Measurements from ENCODE around the gene PRKAR2A. TPM values are rescaled to one million over a fixed set of nuclear protein-coding genes. Genes with fewer than 3 reads are reported as not detected.

The PRKAR2A gene
- total and polyA plus RNA-seq, 9 of the 15 experiments (the other 6 are each of a cell fraction or from before 2014, with no cell fraction given) = 15.9 to 84.5 (median 37.6) TPM

GRCh38 chr3:48698891-48699290 is 148.8 kb downstream of the PRKAR2A start (continued):
- no peak for TF ChIP-seq BRF1 (IDR thresholded peaks at IDR 0.05; ENCODE audit: borderline replicate concordance, extremely low read depth, insufficient read length)

DNA sequence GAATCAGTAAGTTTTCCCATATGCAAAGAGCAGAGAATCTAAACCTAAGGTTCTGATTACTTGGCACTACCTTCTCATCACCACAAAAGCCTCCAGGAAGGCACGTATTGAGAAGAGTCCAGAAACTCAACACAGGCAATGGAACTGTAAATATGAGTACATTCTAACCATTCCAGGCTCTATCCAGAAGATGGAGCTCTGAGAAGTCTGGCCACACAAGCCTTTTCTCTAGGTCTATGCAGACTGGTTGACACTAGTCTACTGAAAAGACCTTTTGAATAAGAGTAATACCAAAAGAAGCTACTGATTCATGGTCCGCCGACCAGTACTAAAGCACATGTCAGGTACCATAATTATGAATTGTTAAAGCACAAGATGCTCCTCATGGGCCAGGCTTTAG is 149.7 kb downstream of the PRKAR2A start:
- intact Hi-C loops (cut with micrococcal nuclease) (no loop called here), in situ Hi-C loops (cut with MboI) (no loop called here)
- no TSS peak for BruUV-seq (replicated peaks)
- Histone ChIP-seq H2AFZ (ENCODE audit: low read depth, low read length) (no peak overlapping the region), H3K36me3 (ENCODE audit: control insufficient read depth, insufficient read depth, low read length) (peaks cover 63% of the 10 kb centered on the region), H3K9me3 (replicated peaks; ENCODE audit: control insufficient read depth, insufficient read depth, low read depth, low read length) (no peaks in the 10 kb centered on the region), H3K4me3 (no peak overlapping the region), H3K4me1 (replicated peaks in 1 of 2; ENCODE audit: control insufficient read depth in 2 of 2, insufficient read depth in 2 of 2, low read length in 2 of 2) (0 out of 5 replicates have a peak, but pooled peaks cover 0 to 4% of the 10 kb centered on the region in 2 experiments), H4K20me1 (replicated peaks; ENCODE audit: control insufficient read depth, insufficient read depth, low read length) (no peaks in the 10 kb centered on the region; the same call in 1 of the 2 replicates), H3K27me3 (ENCODE audit: control insufficient read depth in 2 of 2, insufficient read depth in 2 of 2, low read length in 2 of 2) (no peaks in the 10 kb centered on the region), H3K9ac (ENCODE audit: insufficient read depth in 1 of 2, low read depth in 2 of 2, low read length in 2 of 2) (no peak overlapping the region), H3K79me2 (ENCODE audit: control insufficient read depth, insufficient read depth, low read length) (peaks cover 69% of the 10 kb centered on the region), H3K27ac (ENCODE audit: extremely low read depth, low read depth, low read length) (no peak overlapping the region), H3K9me1 (ENCODE audit: control insufficient read depth, insufficient read depth, low read length) (no peaks in the 10 kb centered on the region), H3K4me2 (ENCODE audit: insufficient read depth, low read length) (no peak overlapping the region)
- CTCF ChIA-PET (ENCODE audit: low intra/inter-chr PET ratio) = no interaction called here
- WGBS (ENCODE audit: insufficient coverage, low coverage, missing lambda C conversion rate) = 91% methylated on average over 3 of the region's 3 CpGs
- POLR2A ChIA-PET = interaction anchor here (0.8 to 1.7 kb wide), 4 partner anchors 8 to 12 kb away, joined by 3 to 5 read pairs (median 4); no protein-coding TSS in a partner anchor
- ATAC-seq (peak; percentile 61; the same call in 2 of the 3 replicates), DNase-seq (ENCODE audit: extremely low read depth in 1 of 4, low spot score in 3 of 4) (no peak), FAIRE-seq (no peak)
- TF ChIP-seq CTBP1 (IDR thresholded peaks at IDR 0.05; ENCODE audit: borderline replicate concordance) (no peak), FUS (optimal IDR thresholded peaks at IDR 0.05; ENCODE audit: low read depth, low read length) (no peak), TSC22D4 (tag; IDR thresholded peaks at IDR 0.05) (no peak), CBX8 (IDR thresholded peaks at IDR 0.05; ENCODE audit: borderline replicate concordance, extremely low read depth, low read depth, low read length, poor library complexity, severe bottlenecking) (no peak), DMBX1 (CRISPR knock-in tag; IDR thresholded peaks at IDR 0.05; ENCODE audit: borderline replicate concordance) (no peak), HDAC6 (IDR thresholded peaks at IDR 0.05; ENCODE audit: low read depth, low read length) (no peak), STAG1 (CRISPR knock-in tag; IDR thresholded peaks at IDR 0.05; ENCODE audit: borderline replicate concordance) (no peak), SAFB (IDR thresholded peaks at IDR 0.05; ENCODE audit: borderline replicate concordance, low read depth, low read length) (no peak), ZNF263 (CRISPR knock-in tag; IDR thresholded peaks at IDR 0.05; ENCODE audit: borderline replicate concordance) (no peak), SNIP1 (IDR thresholded peaks at IDR 0.05; ENCODE audit: low read depth) (no peak), CCAR2 (IDR thresholded peaks at IDR 0.05; ENCODE audit: low read depth, low read length) (no peak), GATAD2A (IDR thresholded peaks at IDR 0.05) (no peak), TAL1 (IDR thresholded peaks at IDR 0.05) (no peak), PATZ1 (CRISPR knock-in tag; IDR thresholded peaks at IDR 0.05; ENCODE audit: borderline replicate concordance) (no peak), FOXK2 (conservative IDR thresholded peaks at IDR 0.05 in 1 of 2, IDR thresholded peaks at IDR 0.05 in 1 of 2; ENCODE audit: low read depth in 2 of 2) (no peak)

All from K562 (cell line).